B cell (primary cell): ENCODE results near the gene RCE1.

Source experiments
- EZH2 ChIP-seq: IDR thresholded peaks from 2 replicates; pipeline ENCODE4 v1.6.1; 2012; ENCODE audit warnings: borderline replicate concordance, low read depth, mild to moderate bottlenecking, moderate library complexity, low read length; ENCODE audit not compliant: insufficient read depth, poor library complexity, severe bottlenecking
- TF ChIP-seq, protein P1 (sequence below): fragments of 200-600 bp; IDR thresholded peaks from one replicate; pipeline ENCODE4 v1.8.0; 2022; ENCODE audit warnings: antibody characterized with exemption, mild to moderate bottlenecking

DNA sequence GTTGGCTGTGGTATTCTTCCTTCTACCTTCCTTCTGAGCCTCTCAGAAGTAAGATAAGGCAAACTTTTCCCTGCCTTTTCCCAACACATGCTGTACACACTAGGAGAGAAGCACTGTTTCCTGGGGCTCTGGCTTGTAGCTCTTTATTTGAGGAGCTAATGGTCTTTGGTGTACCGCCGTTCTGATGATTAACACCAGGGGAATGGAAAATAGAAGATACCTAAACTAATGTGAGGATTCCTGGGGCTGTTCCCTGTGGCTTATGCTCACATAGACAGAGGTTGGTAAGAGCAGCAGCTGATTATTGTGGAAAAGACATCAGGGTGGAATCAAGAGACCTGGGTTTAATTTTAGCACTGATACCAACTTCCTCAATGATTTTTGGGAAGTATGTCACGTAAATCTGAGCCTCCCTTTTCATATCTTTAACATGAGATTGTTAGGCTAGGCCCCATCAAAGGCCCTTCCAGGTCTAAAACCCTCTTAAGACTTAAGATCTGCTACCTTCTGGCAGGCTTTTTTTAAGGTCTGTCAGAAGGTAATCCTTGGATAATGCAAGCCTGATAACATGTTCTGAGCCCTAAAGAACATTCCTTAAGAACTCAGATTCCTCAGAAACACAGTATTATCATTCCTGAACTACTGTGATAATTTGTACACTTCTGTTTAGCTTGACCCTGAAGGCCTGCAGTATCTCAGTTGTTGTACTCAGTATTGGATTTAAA, 24.8 kb upstream of the RCE1 start:
- TF ChIP-seq, protein P1, sequence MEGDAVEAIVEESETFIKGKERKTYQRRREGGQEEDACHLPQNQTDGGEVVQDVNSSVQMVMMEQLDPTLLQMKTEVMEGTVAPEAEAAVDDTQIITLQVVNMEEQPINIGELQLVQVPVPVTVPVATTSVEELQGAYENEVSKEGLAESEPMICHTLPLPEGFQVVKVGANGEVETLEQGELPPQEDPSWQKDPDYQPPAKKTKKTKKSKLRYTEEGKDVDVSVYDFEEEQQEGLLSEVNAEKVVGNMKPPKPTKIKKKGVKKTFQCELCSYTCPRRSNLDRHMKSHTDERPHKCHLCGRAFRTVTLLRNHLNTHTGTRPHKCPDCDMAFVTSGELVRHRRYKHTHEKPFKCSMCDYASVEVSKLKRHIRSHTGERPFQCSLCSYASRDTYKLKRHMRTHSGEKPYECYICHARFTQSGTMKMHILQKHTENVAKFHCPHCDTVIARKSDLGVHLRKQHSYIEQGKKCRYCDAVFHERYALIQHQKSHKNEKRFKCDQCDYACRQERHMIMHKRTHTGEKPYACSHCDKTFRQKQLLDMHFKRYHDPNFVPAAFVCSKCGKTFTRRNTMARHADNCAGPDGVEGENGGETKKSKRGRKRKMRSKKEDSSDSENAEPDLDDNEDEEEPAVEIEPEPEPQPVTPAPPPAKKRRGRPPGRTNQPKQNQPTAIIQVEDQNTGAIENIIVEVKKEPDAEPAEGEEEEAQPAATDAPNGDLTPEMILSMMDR, result no peak
- no peak for TF ChIP-seq EZH2
